Fibroblast of pulmonary artery (primary cell): ENCODE data around the gene ZNF672.

Source experiments
- DNase-seq: peaks from one replicate; pipeline ENCODE4 v3.0.0-alpha.2; 2010; ENCODE audit warnings: low read depth
- H3K4me3 ChIP-seq: replicated peaks from 2 replicates; pipeline ENCODE4 v1.5.1; 2011; ENCODE audit warnings: low read depth, mild to moderate bottlenecking, control low read depth, low read length, moderate library complexity
- TF ChIP-seq, protein P1 (sequence below): IDR thresholded peaks from 2 replicates; pipeline ENCODE4 v1.5.1; 2011; ENCODE audit warnings: mild to moderate bottlenecking, control low read depth, low read length, inconsistent platforms; ENCODE audit errors: missing control alignments

Gene ZNF672

GRCh38 chr1:248890549-248891498 lies 52.8 kb downstream of the ZNF672 start:
- H3K4me3 ChIP-seq, result no peak overlapping the region

GRCh38 chr1:248891758-248892157 lies 53.7 kb downstream of the ZNF672 start:
- H3K4me3 ChIP-seq, result no peak overlapping the region
- TF ChIP-seq, protein P1, sequence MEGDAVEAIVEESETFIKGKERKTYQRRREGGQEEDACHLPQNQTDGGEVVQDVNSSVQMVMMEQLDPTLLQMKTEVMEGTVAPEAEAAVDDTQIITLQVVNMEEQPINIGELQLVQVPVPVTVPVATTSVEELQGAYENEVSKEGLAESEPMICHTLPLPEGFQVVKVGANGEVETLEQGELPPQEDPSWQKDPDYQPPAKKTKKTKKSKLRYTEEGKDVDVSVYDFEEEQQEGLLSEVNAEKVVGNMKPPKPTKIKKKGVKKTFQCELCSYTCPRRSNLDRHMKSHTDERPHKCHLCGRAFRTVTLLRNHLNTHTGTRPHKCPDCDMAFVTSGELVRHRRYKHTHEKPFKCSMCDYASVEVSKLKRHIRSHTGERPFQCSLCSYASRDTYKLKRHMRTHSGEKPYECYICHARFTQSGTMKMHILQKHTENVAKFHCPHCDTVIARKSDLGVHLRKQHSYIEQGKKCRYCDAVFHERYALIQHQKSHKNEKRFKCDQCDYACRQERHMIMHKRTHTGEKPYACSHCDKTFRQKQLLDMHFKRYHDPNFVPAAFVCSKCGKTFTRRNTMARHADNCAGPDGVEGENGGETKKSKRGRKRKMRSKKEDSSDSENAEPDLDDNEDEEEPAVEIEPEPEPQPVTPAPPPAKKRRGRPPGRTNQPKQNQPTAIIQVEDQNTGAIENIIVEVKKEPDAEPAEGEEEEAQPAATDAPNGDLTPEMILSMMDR, result no peak
- DNase-seq, result no peak

More at GRCh38 chr1:248890549-248891498, 52.8 kb downstream of the ZNF672 start:
- TF ChIP-seq, protein P1, result no peak
- no peak for DNase-seq

- DNase-seq, result no peak
- no peak overlapping the region for H3K4me3 ChIP-seq
- TF ChIP-seq, protein P1, result no peak
Observed at GRCh38 chr1:248892590-248892989, 54.6 kb downstream of the ZNF672 start.

- no peak for DNase-seq
- TF ChIP-seq, protein P1, result no peak
- H3K4me3 ChIP-seq, result no peak overlapping the region
Observed at GRCh38 chr1:248894837-248895236, 56.8 kb downstream of the ZNF672 start.

GRCh38 chr1:248897412-248898337 lies 59.7 kb downstream of the ZNF672 start:
- TF ChIP-seq, protein P1, result no peak
- no peak for DNase-seq
- no peak overlapping the region for H3K4me3 ChIP-seq
